ENCODE data around the gene CEP164.

GRCh38 chr11:117354550-117354949 lies 26.9 kb downstream of the CEP164 start:
- TF ChIP-seq POLR2A (IDR thresholded peaks at IDR 0.05; ENCODE audit: borderline replicate concordance, extremely low read depth, insufficient read depth, insufficient read length) = no peak
- no peak for TF ChIP-seq SP1 (IDR thresholded peaks at IDR 0.05; ENCODE audit: low read depth)
- no peak for TF ChIP-seq TCF7L2 (IDR thresholded peaks at IDR 0.05; ENCODE audit: borderline replicate concordance, extremely low read depth, insufficient read depth, insufficient read length)
- TF ChIP-seq CTCF (IDR thresholded peaks at IDR 0.05 in 2 of 3, conservative IDR thresholded peaks at IDR 0.05 in 1 of 3; ENCODE audit: borderline replicate concordance in 1 of 3, insufficient read depth in 1 of 3, low read depth in 2 of 3, low read length in 2 of 3) = no peak
- no peak for TF ChIP-seq CEBPB (IDR thresholded peaks at IDR 0.05; ENCODE audit: low read depth)
